Esophagus squamous epithelium (tissue), 5 donors: ENCODE measurements around the gene AQP6. TPM values are rescaled to one million over a fixed set of nuclear protein-coding genes. Genes with fewer than 3 reads are reported as not detected.

Experiments used
- DNase-seq: peaks from one replicate; lab custom pipeline; 2025; lab: John Stamatoyannopoulos, UW
- H3K27ac ChIP-seq, 4 donors: fragments of 200-600 bp; sonication (generic); one replicate each; pipeline ENCODE4 v1.5.1; 2016 to 2019; ENCODE audit warnings: mild to moderate bottlenecking in 1 of 4
- H3K27me3 ChIP-seq, 4 donors: fragments of 200-600 bp; sonication (generic); 1 replicate in 3 of 4; 2 replicates in 1 of 4; pipeline versions ENCODE4 v1.5.1 to v1.6.0; 2017 to 2021; ENCODE audit warnings: antibody characterized with exemption in 1 of 4
- H3K36me3 ChIP-seq, 3 donors: fragments of 200-600 bp; sonication (generic); one replicate each; pipeline ENCODE4 v1.5.1; 2016 to 2019
- H3K4me1 ChIP-seq, 3 donors: fragments of 200-600 bp; sonication (generic); one replicate each; pipeline ENCODE4 v1.5.1; 2017 to 2019
- H3K4me3 ChIP-seq, 4 donors: fragments of 200-600 bp; sonication (generic); 1 replicate in 3 of 4; 2 replicates in 1 of 4; pipeline ENCODE4 v1.5.1; 2016 to 2019; ENCODE audit warnings: mild to moderate bottlenecking in 2 of 4, moderate library complexity in 1 of 4
- H3K9me3 ChIP-seq, 3 donors: fragments of 200-600 bp; sonication (generic); one replicate each; pipeline ENCODE4 v1.5.1; 2016 to 2019
- POLR2A ChIP-seq, 4 donors: fragments of 450-650 bp; IDR thresholded peaks; one replicate each; pipeline ENCODE4 v1.6.1; 2017; ENCODE audit warnings: antibody characterized with exemption in 4 of 4, mild to moderate bottlenecking in 4 of 4, moderate library complexity in 3 of 4
- WGBS, 2 donors: methylation state at CpG; one replicate each; pipeline ENCODE4 v1.1.5; 2018; 5-methylcytosine and 5-hydroxymethylcytosine counted together
- intact Hi-C: fragments of 100-400 bp; cut with DNase I; formaldehyde crosslinking; loops from one replicate; pipeline ENCODE4 v1.15.0; 2022
- total RNA-seq, 4 donors: library from RNA; depleted of rRNA; stranded (reverse); fragments of >200 nt; gene quantifications; one replicate each; pipeline ENCODE4 v1.1.0, GENCODE V29; 2016
- TF ChIP-seq, protein P1 (sequence below), 6 experiments: fragments of 450-650 bp in 4 of 6; fragments of 200-600 bp in 2 of 6; sonication (generic) in 2 of 6; IDR thresholded peaks; one replicate each; pipeline ENCODE4 v1.5.1; 2016 to 2019; ENCODE audit warnings: antibody characterized with exemption in 6 of 6, mild to moderate bottlenecking in 4 of 6, moderate library complexity in 4 of 6
- donor health status: DM: yes; HTN: yes; CAD: no.

AQP6 gene
- total RNA-seq, 4 donors from 2014 or later, result not detected

DNA sequence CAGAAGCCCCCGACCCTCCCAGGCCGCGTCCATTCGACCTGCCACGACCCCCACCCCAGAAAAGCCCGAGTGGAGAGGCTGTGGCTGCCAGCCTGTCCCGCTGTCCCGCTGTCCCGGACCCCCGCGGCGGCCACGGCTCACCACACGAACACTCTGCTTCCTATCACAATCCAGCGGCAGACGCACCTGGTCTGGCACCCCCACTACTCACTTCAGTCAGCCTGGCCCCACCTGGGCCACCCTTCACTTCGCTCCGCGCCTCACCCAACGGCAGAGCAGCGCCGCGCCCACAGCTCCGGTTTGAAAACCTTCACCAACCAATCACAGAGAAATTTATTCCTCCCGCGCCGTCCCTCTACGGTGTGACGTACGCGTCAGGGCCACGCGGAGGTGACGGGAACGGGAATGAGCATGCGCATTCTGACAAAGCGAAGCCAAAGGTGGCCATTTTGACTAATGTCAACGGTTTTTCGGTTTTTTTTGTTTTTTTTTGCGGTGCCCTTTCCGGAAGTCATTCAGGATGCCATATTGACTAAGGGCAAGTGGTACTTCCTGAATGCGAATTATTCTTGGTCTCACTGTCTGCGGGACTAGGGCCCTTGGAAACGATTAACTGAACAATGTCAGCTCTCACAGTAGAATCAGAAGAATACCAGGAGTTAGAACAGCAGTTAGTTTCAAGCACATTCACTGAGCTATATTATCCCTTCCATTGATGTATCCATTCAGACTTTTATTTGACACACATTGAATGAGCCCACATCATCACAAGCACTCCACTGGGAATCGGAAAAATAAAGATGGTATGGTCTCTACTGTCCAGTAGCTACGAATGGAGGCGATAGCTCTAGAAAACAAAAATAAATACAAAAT lies 52.7 kb downstream of the AQP6 start, which contains the start of gene RACGAP1:
Gene RACGAP1 (minus strand): TSS at position 308 of the 873 bp plus-strand sequence. CDS start 8,779 bp downstream, outside the sequence.
- WGBS, 2 donors, result 6 to 9% methylated on average over 24 to 33 of the region's 47 CpGs
- H3K27ac ChIP-seq, result peak within 1 kb of the TSS; percentile 70 to 95 (median 89)

DNA sequence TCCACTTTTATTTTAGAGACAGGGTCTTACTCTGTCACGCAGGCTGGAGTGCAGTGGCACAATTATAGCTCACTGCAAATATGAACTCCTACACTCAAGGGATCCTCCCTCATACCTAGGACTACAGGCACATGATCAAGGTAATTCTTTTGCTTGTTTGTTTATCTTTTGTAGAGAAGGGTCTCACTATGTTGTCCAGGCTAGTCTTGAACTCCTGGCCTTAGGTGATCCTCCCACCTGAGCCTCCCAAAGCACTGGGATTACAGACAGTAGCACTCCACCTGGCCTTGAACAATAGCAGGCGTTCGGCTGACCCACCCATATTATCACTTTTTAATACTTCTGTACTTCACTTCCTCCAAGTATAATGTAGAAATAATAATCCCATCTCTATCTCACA lies 53.9 kb downstream of the AQP6 start:
- 68 to 75% methylated on average over 3 of the region's 3 CpGs for WGBS, 2 donors
- Histone ChIP-seq H3K4me3 (no peak overlapping the region), H3K27ac (no peak overlapping the region), H3K9me3 (no peaks in the 10 kb centered on the region), H3K36me3 (no peaks in the 10 kb centered on the region), H3K4me1 (peaks cover 3 to 22% (median 6%) of the 10 kb centered on the region in 3 donors), H3K27me3 (no peaks in the 10 kb centered on the region)
- DNase-seq, result no peak
- intact Hi-C loops, result no loop called here
- TF ChIP-seq POLR2A (IDR thresholded peaks at IDR 0.05), result no peak
- TF ChIP-seq, protein P1, sequence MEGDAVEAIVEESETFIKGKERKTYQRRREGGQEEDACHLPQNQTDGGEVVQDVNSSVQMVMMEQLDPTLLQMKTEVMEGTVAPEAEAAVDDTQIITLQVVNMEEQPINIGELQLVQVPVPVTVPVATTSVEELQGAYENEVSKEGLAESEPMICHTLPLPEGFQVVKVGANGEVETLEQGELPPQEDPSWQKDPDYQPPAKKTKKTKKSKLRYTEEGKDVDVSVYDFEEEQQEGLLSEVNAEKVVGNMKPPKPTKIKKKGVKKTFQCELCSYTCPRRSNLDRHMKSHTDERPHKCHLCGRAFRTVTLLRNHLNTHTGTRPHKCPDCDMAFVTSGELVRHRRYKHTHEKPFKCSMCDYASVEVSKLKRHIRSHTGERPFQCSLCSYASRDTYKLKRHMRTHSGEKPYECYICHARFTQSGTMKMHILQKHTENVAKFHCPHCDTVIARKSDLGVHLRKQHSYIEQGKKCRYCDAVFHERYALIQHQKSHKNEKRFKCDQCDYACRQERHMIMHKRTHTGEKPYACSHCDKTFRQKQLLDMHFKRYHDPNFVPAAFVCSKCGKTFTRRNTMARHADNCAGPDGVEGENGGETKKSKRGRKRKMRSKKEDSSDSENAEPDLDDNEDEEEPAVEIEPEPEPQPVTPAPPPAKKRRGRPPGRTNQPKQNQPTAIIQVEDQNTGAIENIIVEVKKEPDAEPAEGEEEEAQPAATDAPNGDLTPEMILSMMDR (IDR thresholded peaks at IDR 0.05), result no peak

More for the DNA sequence above, 52.7 kb downstream of the AQP6 start, which contains the start of gene RACGAP1:
- intact Hi-C loops, result no loop called here
- no peaks in the 10 kb centered on the region for H3K27me3 ChIP-seq
- peak within 1 kb of the TSS; percentile 79 to 91 (median 87) for H3K4me3 ChIP-seq
- DNase-seq, result peak; percentile 61
- H3K36me3 ChIP-seq, result no peaks in the 10 kb centered on the region
- no peaks in the 10 kb centered on the region for H3K9me3 ChIP-seq
- H3K4me1 ChIP-seq, result peaks cover 3 to 22% (median 6%) of the 10 kb centered on the region in 3 donors
- TF ChIP-seq, protein P1 (IDR thresholded peaks at IDR 0.05), result no peak
- peak in 3 of 4 donors; percentile 40 to 71 (median 69) for TF ChIP-seq POLR2A (IDR thresholded peaks at IDR 0.05)

Other genes starting within 250 kb of the AQP6 start
- gene TMBIM6, start 231.4 kb upstream of the AQP6 start, total RNA-seq, result 100 to 1,000 TPM; 307 to 444 (median 343) TPM
- 10 to 100 TPM in 1 of 4 donors, 1 to 10 TPM in 3; 3.2 to 10.5 (median 8.0) TPM for gene NCKAP5L, start 144.5 kb upstream of the AQP6 start, total RNA-seq
- 1 to 10 TPM; 2.5 to 4.8 (median 3.0) TPM for gene BCDIN3D, start 129.8 kb upstream of the AQP6 start, total RNA-seq
- 1 to 10 TPM in 1 of 4 donors, under 1 TPM in 3; 0.13 to 2.9 (median 0.23) TPM for gene FAIM2, start 69.0 kb upstream of the AQP6 start, total RNA-seq
- not detected for gene AQP2, start 22.2 kb upstream of the AQP6 start, total RNA-seq
- gene AQP5, start 11.1 kb upstream of the AQP6 start, total RNA-seq, result 10 to 100 TPM in 3 of 4 donors, 1 to 10 TPM in 1; 4.7 to 42.2 (median 18.6) TPM
- gene RACGAP1, start 52.5 kb downstream of the AQP6 start, total RNA-seq, result 10 to 100 TPM; 20.1 to 44.7 (median 33.6) TPM
- gene ASIC1, start 84.6 kb downstream of the AQP6 start, total RNA-seq, result 1 to 10 TPM; 1.5 to 5.7 (median 2.6) TPM
- 10 to 100 TPM; 34.5 to 67.8 (median 46.5) TPM for gene SMARCD1, start 112.4 kb downstream of the AQP6 start, total RNA-seq
- gene GPD1, start 131.1 kb downstream of the AQP6 start, total RNA-seq, result under 1 TPM in 3 of 4 donors, not detected in 1; 0.38 to 0.53 (median 0.44) TPM
- gene COX14, start 139.3 kb downstream of the AQP6 start, total RNA-seq, result 10 to 100 TPM; 32.1 to 68.7 (median 53.5) TPM
- 10 to 100 TPM; 13.0 to 27.5 (median 21.2) TPM for gene CERS5, start 194.4 kb downstream of the AQP6 start, total RNA-seq